PC-9 (cell line): ENCODE results near the gene RBM39.

Experiments
- CTCF ChIP-seq: fragments of 200-600 bp; sonication (generic); conservative IDR thresholded peaks from 2 replicates; pipeline ENCODE4 v1.6.1; 2017; ENCODE audit warnings: mixed run types, antibody characterized with exemption, mild to moderate bottlenecking, moderate library complexity
- EZH2 ChIP-seq: fragments of 200-600 bp; sonication (generic); IDR thresholded peaks from 2 replicates; pipeline ENCODE4 v1.8.0; 2017; ENCODE audit warnings: antibody characterized with exemption, low read depth

- TF ChIP-seq CTCF: no peak
- TF ChIP-seq EZH2: no peak
Measured at GRCh38 chr20:35735826-35736470, 6.1 kb downstream of the RBM39 start.
